Measurements from ENCODE around the gene PANX1.

Gene PANX1

DNA sequence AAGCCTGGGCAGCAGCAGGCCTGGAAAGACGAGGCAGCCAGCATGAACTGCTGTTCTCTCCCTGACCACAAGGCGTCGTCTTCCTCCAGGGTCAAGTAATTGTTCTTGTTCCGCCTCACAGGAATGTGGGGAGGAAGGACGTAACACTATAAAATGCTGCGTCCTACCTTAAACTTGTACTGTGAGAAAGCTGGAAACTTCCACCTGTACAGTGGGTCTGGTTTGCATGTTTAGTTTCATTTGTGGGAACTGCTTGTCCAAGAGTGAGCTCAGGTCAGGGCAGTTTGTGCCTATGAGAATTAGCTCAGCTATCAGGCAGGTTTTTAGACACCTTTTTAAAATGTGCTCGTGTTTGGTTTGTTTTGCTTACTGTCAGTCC, 55.2 kb downstream of the PANX1 start:
- in situ Hi-C loops (cut with MboI; ENCODE audit: low sequenced_read_pairs), result no loop called here

DNA sequence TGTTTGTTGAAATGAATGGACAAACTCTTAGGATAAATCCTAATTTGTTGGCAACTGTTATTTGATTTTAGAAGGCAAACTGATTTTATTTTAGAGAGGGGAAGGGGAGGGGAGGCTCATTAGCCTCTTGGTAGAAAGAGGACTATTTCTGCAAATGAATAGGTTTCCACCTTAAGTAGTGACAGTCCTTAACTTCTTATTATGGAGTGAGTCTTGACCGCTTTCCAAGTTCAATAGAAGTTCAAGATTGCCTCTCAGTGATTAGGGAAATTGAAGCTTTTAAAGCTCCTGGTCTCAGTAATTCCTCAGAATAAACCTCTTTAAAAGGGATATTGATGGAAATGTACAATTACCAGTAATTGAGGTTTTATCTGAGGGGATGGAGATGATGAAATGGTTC, 55.7 kb downstream of the PANX1 start:
- in situ Hi-C loops (cut with MboI; ENCODE audit: low sequenced_read_pairs), result no loop called here

DNA sequence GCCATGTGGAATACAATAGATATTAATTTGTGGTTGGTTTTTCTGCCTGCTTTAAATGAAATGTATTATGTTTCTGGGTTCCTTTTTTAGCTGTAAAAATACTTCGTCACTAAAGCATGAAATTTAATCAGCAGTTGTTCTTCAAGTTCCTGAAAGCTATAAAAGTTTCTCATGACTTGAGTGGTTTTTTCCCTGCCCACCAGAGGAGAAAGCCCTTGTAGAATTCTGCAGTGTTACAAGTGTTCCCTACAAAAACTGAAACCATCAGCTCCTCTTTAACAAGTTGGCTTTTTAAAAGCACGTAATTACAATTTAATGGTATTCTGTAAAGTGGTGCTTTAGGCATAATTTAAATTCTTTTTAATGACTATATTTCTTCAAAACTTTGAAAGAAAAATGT, 56.2 kb downstream of the PANX1 start:
- in situ Hi-C loops (cut with MboI; ENCODE audit: low sequenced_read_pairs), result no loop called here

DNA sequence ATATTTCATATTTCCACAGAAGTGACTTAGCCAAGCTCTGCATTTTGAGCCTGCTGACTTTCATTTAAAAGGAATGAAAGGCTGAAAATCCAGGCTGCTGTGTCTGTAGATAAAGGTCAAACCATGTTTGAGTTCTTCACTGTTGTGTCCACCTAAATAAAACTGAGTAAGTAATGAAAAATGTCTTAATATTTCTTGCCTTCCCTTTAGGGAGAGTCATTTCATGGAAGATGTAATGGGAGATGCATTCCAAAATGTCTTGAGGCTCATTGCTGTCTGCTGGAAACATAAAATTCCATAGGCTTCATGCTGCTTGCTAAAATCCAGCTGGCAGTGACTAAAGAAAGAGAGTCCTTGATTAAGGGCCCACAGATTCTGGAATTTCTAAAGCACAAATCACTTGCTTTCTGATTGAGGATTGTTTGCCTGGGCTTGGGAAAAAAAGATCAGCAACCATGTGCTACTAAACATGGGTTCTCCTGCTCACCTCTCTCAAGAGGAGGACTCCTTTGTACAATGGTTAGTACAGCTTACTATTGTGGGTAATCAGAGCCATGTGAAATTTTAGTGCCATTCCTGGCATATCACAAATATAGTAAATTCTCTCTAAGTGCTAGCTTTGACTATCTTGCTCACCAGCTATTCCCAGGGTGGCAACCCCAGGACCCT, 56.9 kb downstream of the PANX1 start:
- in situ Hi-C loops (cut with MboI; ENCODE audit: low sequenced_read_pairs), result no loop called here

DNA sequence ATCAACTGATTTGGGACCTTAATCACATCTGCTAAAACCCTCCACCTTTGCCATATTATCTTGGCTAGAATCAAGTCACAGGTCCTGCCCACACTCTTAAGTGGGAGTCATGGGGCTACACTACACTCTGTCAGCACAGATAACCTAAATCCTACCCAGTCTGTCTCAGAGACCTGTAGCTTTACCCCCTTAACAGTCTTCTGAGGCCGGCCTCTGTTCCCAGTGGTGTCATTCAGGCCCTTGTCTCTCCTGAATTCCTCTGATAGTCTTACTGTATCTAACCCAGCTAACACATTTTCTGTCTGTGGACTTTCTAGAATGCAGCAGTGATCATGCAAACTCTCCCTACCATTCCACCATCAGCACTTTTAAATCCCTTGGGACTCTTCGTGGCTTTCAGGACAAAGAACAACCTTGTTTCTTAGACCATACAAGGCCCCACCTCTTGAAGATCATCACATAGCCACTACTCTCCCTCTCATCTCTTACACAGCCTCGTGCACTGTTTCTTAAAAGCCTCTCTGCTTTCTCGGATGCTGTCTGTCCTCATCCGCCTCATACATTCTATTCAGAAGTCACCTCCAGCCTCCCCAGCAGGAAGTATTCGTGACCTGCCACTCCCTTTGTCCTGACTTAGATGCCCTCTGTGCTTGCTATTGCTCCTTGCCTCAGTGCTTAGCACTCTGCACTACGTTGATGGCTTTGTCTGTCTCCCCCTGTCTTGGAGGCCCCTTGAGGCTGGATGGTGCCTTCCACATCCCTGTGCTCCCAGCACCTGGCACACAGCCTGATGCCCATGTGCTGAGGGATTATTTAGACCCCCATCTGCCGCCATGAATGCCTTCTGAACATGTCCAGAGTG, 57.9 kb downstream of the PANX1 start:
- in situ Hi-C loops (cut with MboI; ENCODE audit: low sequenced_read_pairs), result no loop called here

DNA sequence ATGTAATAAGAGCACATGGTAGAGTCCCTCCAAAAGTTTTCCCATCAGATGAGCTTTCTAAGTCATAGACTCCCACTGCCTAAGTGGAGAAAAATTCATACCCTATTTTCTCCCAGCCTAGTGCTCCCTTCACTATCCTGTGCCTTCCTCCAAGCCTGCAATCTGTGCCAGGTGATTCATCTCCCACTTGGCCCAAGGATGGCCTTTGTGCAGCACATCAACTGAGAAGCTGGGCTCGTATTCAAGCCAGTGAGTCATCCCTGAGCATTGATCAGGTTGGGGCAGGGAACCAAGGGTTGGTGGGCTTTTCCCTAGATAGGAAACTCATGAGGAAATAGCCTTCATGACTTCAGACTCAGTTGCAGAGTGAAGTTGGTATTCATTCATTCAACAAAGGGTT, 64.6 kb downstream of the PANX1 start:
- in situ Hi-C loops (cut with MboI; ENCODE audit: low sequenced_read_pairs), result no loop called here

DNA sequence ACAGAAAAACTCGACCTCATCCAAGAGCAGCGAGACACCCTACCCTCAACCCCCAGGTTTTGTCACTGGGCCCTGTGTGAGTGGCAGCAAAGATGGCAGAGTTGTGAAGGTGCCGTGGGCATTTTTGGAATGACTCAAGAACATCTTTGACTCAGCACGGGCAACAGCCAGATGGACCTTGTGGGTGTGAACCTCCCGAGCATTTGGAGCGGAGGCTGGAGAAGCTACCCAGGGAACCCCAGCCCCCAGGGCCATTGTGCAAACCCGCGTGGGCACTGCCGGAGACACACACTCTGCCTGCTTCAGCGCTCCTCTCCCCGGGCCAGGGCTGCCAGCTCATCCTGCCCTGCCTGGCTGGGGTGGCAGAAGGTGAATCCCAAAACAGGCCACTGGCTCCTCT, 66.1 kb downstream of the PANX1 start:
- in situ Hi-C loops (cut with MboI; ENCODE audit: low sequenced_read_pairs), result no loop called here

GRCh38 chr11:94196363-94196762, 67.7 kb downstream of the PANX1 start:
- in situ Hi-C loops (cut with MboI; ENCODE audit: low sequenced_read_pairs), result no loop called here

GRCh38 chr11:94198718-94199117, 70.1 kb downstream of the PANX1 start:
- in situ Hi-C loops (cut with MboI; ENCODE audit: low sequenced_read_pairs), result no loop called here

DNA sequence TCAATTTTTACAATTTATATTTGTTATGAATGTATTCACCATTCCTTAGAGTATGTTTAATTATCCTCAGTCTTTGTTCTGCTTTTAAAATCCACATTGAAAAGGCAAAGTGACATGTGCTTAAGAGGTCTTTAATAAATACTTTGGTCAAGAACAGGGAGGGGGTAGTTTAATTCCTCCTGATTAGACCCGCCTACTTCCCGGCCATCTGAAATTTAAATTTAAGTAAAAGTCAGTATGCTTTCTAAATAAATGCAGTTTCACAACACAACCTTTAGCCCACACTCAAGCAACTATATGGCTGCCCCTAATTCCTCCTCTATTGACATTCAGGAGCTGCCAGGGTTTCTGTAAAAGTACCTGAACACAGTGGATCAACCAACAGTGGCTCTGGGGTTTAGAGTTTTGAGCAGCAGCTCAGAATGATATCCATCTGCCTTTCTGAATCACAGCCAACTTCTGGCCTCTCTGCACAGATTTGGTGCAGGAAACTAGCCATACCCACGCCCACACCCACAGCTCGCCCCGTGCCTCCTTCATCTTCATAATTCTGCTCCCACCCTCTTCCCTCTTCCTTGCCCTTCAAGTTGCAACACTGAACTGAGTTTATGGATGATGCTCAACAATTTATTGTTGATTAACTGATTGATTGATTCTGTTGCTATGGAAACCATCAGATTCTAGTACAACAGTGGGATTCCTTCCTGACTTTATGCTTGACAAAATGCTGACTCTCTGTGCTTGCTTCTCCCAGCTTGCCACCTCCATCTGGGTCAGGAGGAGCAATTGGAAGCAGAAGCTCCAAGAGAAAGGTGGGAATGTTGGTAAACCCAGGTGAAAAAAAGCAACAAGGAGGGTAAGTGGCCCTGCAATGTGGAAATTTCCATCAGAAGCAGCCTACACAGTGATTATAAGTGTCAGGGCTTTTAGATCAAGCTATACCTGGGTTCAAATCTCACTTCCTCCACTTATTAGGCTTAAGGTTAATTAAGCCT, 70.8 kb downstream of the PANX1 start:
- in situ Hi-C loops (cut with MboI; ENCODE audit: low sequenced_read_pairs), result no loop called here

GRCh38 chr11:94201004-94201465, 72.4 kb downstream of the PANX1 start:
- in situ Hi-C loops (cut with MboI; ENCODE audit: low sequenced_read_pairs), result no loop called here

DNA sequence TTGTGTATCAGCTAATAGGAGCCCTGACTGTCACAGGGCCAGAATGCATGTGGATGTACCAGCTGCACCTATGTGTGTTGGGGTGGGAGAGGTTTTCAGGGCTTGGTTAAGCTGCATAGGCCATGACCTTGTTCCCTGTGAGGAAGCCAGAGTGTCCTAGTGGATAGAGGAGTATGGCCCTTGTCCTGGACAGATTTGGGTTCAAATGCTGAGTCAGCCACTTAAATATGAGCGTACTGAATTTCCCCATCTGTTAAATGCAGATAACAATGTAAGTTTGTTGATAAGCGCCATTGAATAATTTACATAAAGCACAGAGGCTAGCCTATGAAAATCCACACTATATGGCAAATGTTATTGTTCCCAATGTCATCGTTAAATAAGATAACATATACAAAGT, 74.4 kb downstream of the PANX1 start:
- in situ Hi-C loops (cut with MboI; ENCODE audit: low sequenced_read_pairs), result no loop called here

DNA sequence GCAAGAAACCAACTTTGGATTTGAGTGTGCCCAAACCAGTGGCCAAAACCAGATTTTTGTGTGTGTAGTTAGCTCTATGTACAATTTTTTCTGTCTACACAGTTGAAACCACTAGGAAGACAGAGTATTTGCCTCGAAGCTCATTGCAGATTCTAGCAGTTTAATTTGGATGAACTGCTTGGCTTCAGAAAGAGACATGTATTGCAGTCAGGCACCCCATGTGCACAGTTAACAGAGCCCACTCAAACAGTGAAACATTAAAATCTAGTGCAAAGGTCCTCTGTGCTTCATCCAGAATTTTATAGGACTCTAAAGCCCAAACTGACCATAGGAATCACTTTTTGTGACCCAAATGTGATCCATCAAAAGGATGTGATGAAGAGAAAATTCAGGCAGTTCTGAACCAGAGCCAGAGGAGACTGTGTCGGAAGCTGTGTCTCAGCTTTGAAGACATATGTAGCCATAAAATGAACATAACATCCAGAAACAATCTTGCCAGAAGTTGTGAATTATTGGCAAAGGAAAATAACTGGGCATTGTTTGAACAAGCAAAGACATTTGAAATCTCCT, 82.7 kb downstream of the PANX1 start:
- in situ Hi-C loops (cut with MboI; ENCODE audit: low sequenced_read_pairs), result no loop called here

DNA sequence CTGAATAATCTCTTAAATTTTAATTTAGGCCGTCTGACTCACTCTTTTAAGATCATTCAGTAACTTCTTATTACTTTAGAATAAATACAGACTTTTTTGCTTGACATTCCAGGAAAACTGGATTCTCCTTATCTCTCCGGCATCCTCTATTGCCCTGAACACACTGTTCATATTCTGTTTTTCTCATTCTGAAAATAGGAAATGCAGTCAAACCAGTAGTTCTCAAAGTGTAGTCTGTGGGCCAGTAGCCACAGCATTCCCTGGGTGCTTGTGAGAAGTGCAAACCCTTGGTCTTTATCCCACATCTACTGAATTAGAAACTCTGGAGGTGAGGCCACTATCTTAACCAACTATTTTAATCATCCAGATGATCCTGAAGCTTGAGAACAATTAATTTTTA, 84.3 kb downstream of the PANX1 start:
- in situ Hi-C loops (cut with MboI; ENCODE audit: low sequenced_read_pairs), result no loop called here

DNA sequence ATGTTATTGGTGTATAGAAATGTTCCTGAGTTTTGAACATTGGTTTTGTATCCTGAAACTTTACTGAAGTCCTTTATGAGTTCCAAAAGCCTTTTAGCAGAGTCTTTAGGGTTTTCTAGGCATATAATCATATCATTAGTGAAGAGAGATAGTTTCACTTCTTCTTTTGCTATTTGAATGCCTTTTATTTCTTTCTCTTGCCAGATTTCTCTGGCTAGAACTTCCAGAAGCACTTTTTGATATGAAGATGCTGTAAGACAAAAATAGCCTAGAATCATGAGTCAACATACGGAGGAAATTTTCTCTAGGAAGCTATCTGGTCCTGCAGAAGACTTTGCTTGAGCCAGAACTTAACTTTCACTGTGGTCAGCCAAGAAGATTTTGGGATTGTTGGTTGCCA, 89.1 kb downstream of the PANX1 start:
- in situ Hi-C loops (cut with MboI; ENCODE audit: low sequenced_read_pairs), result no loop called here

DNA sequence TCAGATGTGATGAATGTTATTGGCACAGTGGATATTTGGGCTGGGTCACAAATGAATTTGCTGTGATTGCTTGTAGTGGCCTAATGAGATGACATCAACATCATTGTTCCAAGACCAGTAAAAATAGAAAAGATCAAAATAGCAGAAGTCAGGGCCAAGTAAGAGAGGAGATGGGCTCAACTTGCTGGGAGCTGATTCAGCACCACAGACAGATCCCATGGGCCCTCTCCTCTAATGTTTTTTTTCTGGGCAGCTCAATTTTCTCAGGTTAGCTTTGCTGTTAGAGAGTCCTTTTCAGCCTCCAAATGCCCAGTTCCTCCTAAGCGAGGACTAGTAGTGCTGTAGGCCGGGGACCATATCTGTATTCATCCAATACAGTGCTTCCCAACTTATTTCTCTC, 89.7 kb downstream of the PANX1 start:
- in situ Hi-C loops (cut with MboI; ENCODE audit: low sequenced_read_pairs), result no loop called here

- in situ Hi-C loops (cut with MboI; ENCODE audit: low sequenced_read_pairs), result no loop called here
Measured at GRCh38 chr11:94219771-94220170, 91.1 kb downstream of the PANX1 start.

DNA sequence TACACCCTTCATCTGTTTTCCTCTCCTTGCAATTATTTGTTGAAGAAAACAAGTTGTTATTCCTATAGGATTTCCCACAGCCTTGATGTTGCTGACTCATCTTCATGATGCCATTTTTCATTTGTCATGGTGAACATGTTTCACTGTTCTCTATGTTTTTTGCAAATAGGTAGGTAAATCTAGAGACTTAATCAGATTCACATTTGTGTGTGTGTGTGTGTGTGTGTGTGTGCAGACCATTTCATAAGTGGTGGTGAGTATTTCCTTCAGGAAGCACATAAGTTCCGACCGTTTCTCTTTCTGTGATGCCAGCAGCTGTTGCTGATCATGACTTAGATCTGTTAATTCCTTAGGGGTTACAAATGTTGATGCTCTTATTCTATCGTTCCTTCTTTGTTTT, 95.4 kb downstream of the PANX1 start:
- in situ Hi-C loops (cut with MboI; ENCODE audit: low sequenced_read_pairs), result no loop called here
